Right cardiac atrium (tissue), 5 donors: ENCODE measurements around the gene CCDC85C. TPM values are rescaled to one million over a fixed set of nuclear protein-coding genes. Genes with fewer than 3 reads are reported as not detected.

Experiments
- ATAC-seq, 2 donors: fragments of 200-7000 bp; cut with Tn5 transposase; one replicate each; pipeline versions ENCODE4 v1.8.0 to v1.9.1; 2020; ENCODE audit warnings: moderate library complexity in 2 of 2, mild to moderate bottlenecking in 1 of 2
- DNase-seq, 3 donors: peaks; one replicate each; pipeline ENCODE4 v3.0.0-alpha.2; 2020
- H3K27ac ChIP-seq: one replicate; pipeline ENCODE4 v1.5.1; 2013; ENCODE audit warnings: mild to moderate bottlenecking, low read length, control low read depth, moderate library complexity
- H3K27me3 ChIP-seq: one replicate; pipeline ENCODE4 v1.6.1; 2013; ENCODE audit not compliant: control insufficient read depth, insufficient read depth
- H3K4me1 ChIP-seq: one replicate; pipeline ENCODE4 v1.6.1; 2013; ENCODE audit warnings: low read length; ENCODE audit not compliant: control insufficient read depth, insufficient read depth
- H3K4me3 ChIP-seq: one replicate; pipeline ENCODE4 v1.5.1; 2013; ENCODE audit warnings: low read length, control low read depth
- H3K9me3 ChIP-seq: one replicate; pipeline ENCODE4 v1.6.1; 2013; ENCODE audit warnings: low read length; ENCODE audit not compliant: control insufficient read depth
- WGBS: extraction: QIAGEN DNeasy Blood & Tissue Kit; methylation state at CpG from one replicate; pipeline ENCODE4 v1.1.7; 2013; 5-methylcytosine and 5-hydroxymethylcytosine counted together
- intact Hi-C, 4 donors: fragments of 100-400 bp; cut with DNase I; formaldehyde crosslinking; loops; one replicate each; pipeline versions ENCODE4 v1.11.0 to v1.14.0; 2022 to 2023
- polyA plus RNA-seq: library from polyadenylated mRNA; stranded (reverse); fragments of 200-250 nt; gene quantifications from one replicate; pipeline ENCODE4 v1.2.3, GENCODE V29; 2013
- total RNA-seq, 4 donors: library from RNA; stranded (reverse); fragmentation: NEBNext Ultra II Directional; extraction: Animal tissue kit (Norgen Biotek cat#: 25700); gene quantifications; one replicate each; pipeline ENCODE4 v1.2.1, GENCODE V29; 2021
- donor health status: healthy with polysubstance abuse.
- donor health status: DM: no; HTN: yes; CAD: no.
- donor health status: DM: no; HTN: no; CAD: no.
- donor health status: DM: no; HTN: yes; CAD: no; lungs with severe emphysema.
- donor health status: DM: yes; HTN: yes; CAD: no.

The CCDC85C gene
- total and polyA plus RNA-seq, 5 donors, result 21.0 to 31.5 (median 22.6) TPM

- DNase-seq (no peak), ATAC-seq (peak in 1 of 2 donors; percentile 29)
- no peaks in the 10 kb centered on the region for H3K27me3 ChIP-seq
- 86% methylated on average over 8 of the region's 8 CpGs for WGBS
- no peaks in the 10 kb centered on the region for H3K9me3 ChIP-seq
- H3K4me3 ChIP-seq, result no peak overlapping the region
- H3K27ac ChIP-seq, result no peak overlapping the region
- intact Hi-C loops, result no loop called here
- peaks cover 4% of the 10 kb centered on the region for H3K4me1 ChIP-seq
Measured at GRCh38 chr14:99535448-99535847, 68.6 kb downstream of the CCDC85C start.

GRCh38 chr14:99534863-99535262 is 69.1 kb downstream of the CCDC85C start:
- Histone ChIP-seq H3K27ac (no peak overlapping the region), H3K4me3 (no peak overlapping the region), H3K4me1 (peaks cover 4% of the 10 kb centered on the region), H3K27me3 (no peaks in the 10 kb centered on the region), H3K9me3 (no peaks in the 10 kb centered on the region)
- DNase-seq, result peak in 1 of 3 donors; percentile 73
- intact Hi-C loops, result no loop called here
- peak; percentile 65 to 77 for ATAC-seq
- WGBS, result 71% methylated on average over 13 of the region's 13 CpGs

DNA sequence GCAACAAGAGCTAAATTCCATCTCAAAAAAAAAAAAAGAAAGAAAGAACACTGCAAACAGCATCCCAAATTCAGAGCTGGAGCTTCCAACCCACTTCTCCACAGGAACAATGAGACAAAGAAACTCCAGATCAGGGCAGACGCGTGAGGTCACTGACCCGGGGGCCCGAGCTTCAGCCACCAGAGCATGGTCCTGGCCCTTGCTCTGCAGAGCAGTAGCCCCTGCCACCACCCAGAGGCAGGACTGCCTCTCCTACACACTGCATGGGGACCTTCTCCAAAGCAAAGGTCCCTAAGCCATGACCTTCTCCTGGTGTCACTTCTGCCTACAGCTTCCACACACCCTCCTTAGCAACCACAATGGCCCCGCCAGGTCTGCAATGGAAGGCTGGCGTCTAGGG is 69.7 kb downstream of the CCDC85C start:
- ATAC-seq, result no peak
- Histone ChIP-seq H3K27me3 (no peaks in the 10 kb centered on the region), H3K9me3 (no peaks in the 10 kb centered on the region), H3K4me1 (peaks cover 4% of the 10 kb centered on the region), H3K27ac (no peak overlapping the region), H3K4me3 (no peak overlapping the region)
- intact Hi-C loops, result no loop called here
- 88% methylated on average over 6 of the region's 6 CpGs for WGBS
- DNase-seq, result no peak

GRCh38 chr14:99532310-99532709 is 71.7 kb downstream of the CCDC85C start:
- intact Hi-C loops, result no loop called here
- Histone ChIP-seq H3K27me3 (no peaks in the 10 kb centered on the region), H3K4me1 (no peaks in the 10 kb centered on the region), H3K9me3 (no peaks in the 10 kb centered on the region), H3K27ac (no peak overlapping the region), H3K4me3 (no peak overlapping the region)
- ATAC-seq, result no peak
- WGBS, result 89% methylated on average over 5 of the region's 5 CpGs
- DNase-seq, result no peak

- ATAC-seq (no peak), DNase-seq (no peak)
- no peak overlapping the region for H3K27ac ChIP-seq
- H3K27me3 ChIP-seq, result no peaks in the 10 kb centered on the region
- H3K4me1 ChIP-seq, result no peaks in the 10 kb centered on the region
- H3K4me3 ChIP-seq, result no peak overlapping the region
- no peaks in the 10 kb centered on the region for H3K9me3 ChIP-seq
- intact Hi-C loops, result no loop called here
- WGBS, result 36% methylated on average over 14 of the region's 14 CpGs
Measured at GRCh38 chr14:99531251-99532096, 72.5 kb downstream of the CCDC85C start.

- peak in 1 of 3 donors; percentile 36 for DNase-seq
- Histone ChIP-seq H3K4me1 (no peaks in the 10 kb centered on the region), H3K9me3 (no peaks in the 10 kb centered on the region), H3K4me3 (no peak overlapping the region), H3K27me3 (no peaks in the 10 kb centered on the region), H3K27ac (no peak overlapping the region)
- no peak for ATAC-seq
- WGBS, result 87% methylated on average over 19 of the region's 19 CpGs
- intact Hi-C loops, result no loop called here
Measured at GRCh38 chr14:99530407-99531155, 73.4 kb downstream of the CCDC85C start.

DNA sequence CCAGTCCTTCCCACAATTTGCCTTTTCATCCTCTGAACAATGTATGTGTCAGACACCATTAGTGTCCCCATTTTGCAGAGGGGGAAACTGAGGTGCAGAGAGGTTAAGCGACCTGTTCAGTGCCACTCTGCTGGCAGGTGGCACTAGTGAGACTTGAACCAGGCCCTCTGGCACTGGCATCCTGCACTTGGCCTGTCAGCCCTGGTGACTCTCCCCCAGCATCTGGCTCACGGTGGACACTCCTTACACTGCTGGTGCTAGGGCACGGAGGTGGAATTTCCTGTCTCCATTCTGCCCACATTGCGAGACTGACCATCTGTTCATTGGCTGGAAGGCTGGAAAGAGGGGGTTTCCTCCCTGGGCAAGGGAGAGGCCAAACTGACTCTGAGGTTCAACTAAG is 74.1 kb downstream of the CCDC85C start:
- H3K27me3 ChIP-seq, result no peaks in the 10 kb centered on the region
- no peak for ATAC-seq
- no peaks in the 10 kb centered on the region for H3K9me3 ChIP-seq
- H3K4me3 ChIP-seq, result no peak overlapping the region
- DNase-seq, result no peak
- intact Hi-C loops, result no loop called here
- H3K4me1 ChIP-seq, result no peaks in the 10 kb centered on the region
- WGBS, result 72% methylated on average over 4 of the region's 4 CpGs
- no peak overlapping the region for H3K27ac ChIP-seq

DNA sequence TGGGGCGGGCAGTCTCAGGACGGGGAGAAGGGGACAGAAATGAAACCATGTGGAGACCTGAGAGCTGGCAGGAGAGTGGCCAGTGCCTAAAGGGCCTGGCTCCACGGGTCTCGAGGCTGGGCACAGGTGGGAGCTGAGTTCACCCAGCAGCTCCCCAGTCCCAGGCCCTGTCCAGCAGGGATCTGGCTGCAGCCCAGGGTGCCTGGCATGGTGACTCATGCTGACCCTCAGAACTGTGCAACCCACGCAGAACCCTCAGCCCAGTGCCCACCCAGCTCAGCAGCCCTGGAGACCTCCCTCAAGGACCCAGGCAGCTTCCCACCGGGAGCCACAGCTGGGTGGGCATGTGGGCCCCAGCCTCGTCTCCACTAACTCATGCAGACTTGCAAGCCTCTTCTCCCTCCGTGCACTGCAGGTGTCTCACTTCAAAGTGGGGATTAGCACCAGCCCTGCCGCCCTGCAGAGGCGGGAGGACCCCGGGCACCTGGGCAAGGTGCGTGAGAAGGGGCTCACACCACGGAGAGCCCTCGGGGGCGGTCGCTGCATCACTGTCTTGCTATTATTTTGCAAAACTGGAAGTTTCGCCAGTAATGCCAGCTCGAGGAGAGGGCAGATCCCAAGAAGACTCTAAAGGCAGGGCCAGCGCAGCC is 76.5 kb downstream of the CCDC85C start:
- Histone ChIP-seq H3K27me3 (no peaks in the 10 kb centered on the region), H3K9me3 (no peaks in the 10 kb centered on the region), H3K4me1 (peaks cover 3% of the 10 kb centered on the region), H3K4me3 (no peak overlapping the region), H3K27ac (no peak overlapping the region)
- DNase-seq (peak in 1 of 3 donors; percentile 43), ATAC-seq (no peak)
- intact Hi-C loops, result no loop called here
- WGBS, result 84% methylated on average over 19 of the region's 19 CpGs

DNA sequence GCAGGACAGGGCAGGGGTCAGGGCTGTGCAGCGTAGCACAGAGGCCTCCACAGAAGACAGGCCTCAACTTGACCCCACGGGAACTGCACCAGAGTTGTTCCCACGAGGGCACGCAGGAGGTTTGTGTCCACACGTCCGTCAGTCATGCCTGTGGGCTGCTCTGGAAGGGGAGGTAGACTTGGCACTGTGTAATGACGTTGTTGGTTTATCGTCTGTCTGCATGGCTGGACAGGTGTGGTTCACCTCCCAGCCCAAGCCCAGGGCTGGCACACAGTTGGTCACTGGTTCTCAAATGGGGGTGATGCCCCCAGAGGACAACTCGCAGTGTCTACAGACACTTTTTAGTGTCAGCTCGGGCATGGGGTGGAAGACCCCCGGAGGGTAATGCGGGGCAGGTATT is 77.0 kb downstream of the CCDC85C start:
- intact Hi-C loops, result no loop called here
- H3K4me3 ChIP-seq, result no peak overlapping the region
- 88% methylated on average over 12 of the region's 12 CpGs for WGBS
- H3K27ac ChIP-seq, result no peak overlapping the region
- ATAC-seq (no peak), DNase-seq (peak in 2 of 3 donors; percentile 14 to 21)
- H3K9me3 ChIP-seq, result no peaks in the 10 kb centered on the region
- no peaks in the 10 kb centered on the region for H3K27me3 ChIP-seq
- peaks cover 3% of the 10 kb centered on the region for H3K4me1 ChIP-seq

- H3K9me3 ChIP-seq, result no peaks in the 10 kb centered on the region
- WGBS, result 91% methylated on average over 12 of the region's 12 CpGs
- H3K27me3 ChIP-seq, result no peaks in the 10 kb centered on the region
- peak in 2 of 3 donors; percentile 36 to 56 for DNase-seq
- H3K4me1 ChIP-seq, result peaks cover 3% of the 10 kb centered on the region
- no peak overlapping the region for H3K27ac ChIP-seq
- intact Hi-C loops, result no loop called here
- no peak for ATAC-seq
- no peak overlapping the region for H3K4me3 ChIP-seq
Measured at GRCh38 chr14:99525699-99526080, 78.3 kb downstream of the CCDC85C start.
